Activated T-helper 2 cell treated with anti-CD3 and anti-CD28 coated beads, Interferon-gamma antibody, Interleukin-2, Interleukin-4, amounts not matched to agents 10 μg/mL and 5 μg/mL and 100 μg/mL, durations not matched to agents 14 hours and 24 hours and 36 hours (primary cell): Measurements from ENCODE around the gene NFE2. TPM values are rescaled to one million over a fixed set of nuclear protein-coding genes. Genes with fewer than 3 reads are reported as not detected.
"Not testable (repeated sequence)": the region's sequence is repeated elsewhere in the genome, so short reads cannot be mapped to it uniquely, and the experiment has no call there.

Experiments used
- DNase-seq: peaks from one replicate; pipeline ENCODE4 v3.0.0; 2021; ENCODE audit warnings: low spot score
- H3K27ac Mint-ChIP-seq: one replicate; pipeline ENCODE4 v1.8.0; 2021; ENCODE audit warnings: mixed read lengths
- H3K27me3 Mint-ChIP-seq: one replicate; pipeline ENCODE4 v1.8.0; 2021; ENCODE audit warnings: low read depth, mixed read lengths
- H3K36me3 Mint-ChIP-seq: one replicate; pipeline ENCODE4 v1.8.0; 2021; ENCODE audit warnings: low read depth, mixed read lengths
- H3K4me1 Mint-ChIP-seq: one replicate; pipeline ENCODE4 v1.8.0; 2021; ENCODE audit warnings: low read depth, mixed read lengths
- H3K4me3 Mint-ChIP-seq: one replicate; pipeline ENCODE4 v1.8.0; 2021; ENCODE audit warnings: low read depth, mild to moderate bottlenecking, moderate library complexity, mixed read lengths
- H3K9me3 Mint-ChIP-seq: one replicate; pipeline ENCODE4 v1.8.0; 2021; ENCODE audit warnings: mixed read lengths
- intact Hi-C: fragments of 100-400 bp; cut with micrococcal nuclease; formaldehyde crosslinking; loops from one replicate; pipeline ENCODE4 v1.15.1; 2023
- total RNA-seq: library from RNA; stranded (reverse); gene quantifications from 2 replicates; pipeline ENCODE4 v1.2.3, GENCODE V29; 2022

Gene NFE2
- total RNA-seq, 1 donor from 2014 or later, result not detected

- H3K36me3 Mint-ChIP-seq, result no peaks in the 10 kb centered on the region
- peaks cover 34% of the 10 kb centered on the region for H3K4me1 Mint-ChIP-seq
- intact Hi-C loops, result no loop called here
- H3K27ac Mint-ChIP-seq, result peak overlapping the region; percentile 70
- no peaks in the 10 kb centered on the region for H3K9me3 Mint-ChIP-seq
- no peaks in the 10 kb centered on the region for H3K27me3 Mint-ChIP-seq
- no peak for DNase-seq
- peak overlapping the region; percentile 58 for H3K4me3 Mint-ChIP-seq
Observed at GRCh38 chr12:54285150-54286041, 15.4 kb downstream of the NFE2 start.

DNA sequence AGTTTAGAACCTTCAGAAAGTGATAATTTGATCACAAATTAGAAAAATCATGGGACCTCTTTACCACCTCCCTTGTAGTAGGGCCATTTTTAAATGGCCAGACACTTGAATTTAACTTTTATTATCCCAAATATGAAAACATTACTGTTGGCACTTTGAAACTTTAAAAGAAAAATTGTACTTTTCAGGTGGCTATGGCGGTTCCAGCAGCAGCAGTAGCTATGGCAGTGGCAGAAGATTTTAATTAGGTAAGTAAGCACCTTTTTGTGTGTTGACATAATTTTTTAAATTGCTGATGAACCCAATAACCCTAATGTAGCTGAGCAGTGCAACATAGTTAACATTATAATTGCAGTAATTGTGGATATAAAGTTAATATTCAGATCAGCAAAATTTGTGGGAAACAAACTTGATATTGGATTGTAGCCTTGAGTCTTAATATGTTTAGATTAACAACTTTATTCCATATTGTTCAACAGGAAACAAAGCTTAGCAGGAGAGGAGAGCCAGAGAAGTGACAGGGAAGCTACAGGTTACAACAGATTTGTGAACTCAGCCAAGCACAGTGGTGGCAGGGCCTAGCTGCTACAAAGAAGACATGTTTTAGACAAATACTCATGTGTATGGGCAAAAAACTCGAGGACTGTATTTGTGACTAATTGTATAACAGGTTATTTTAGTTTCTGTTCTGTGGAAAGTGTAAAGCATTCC is 16.6 kb downstream of the NFE2 start:
- not testable (repeated sequence) for H3K27me3 Mint-ChIP-seq, DNase-seq, H3K9me3 Mint-ChIP-seq, H3K4me3 Mint-ChIP-seq, H3K36me3 Mint-ChIP-seq
- H3K4me1 Mint-ChIP-seq, result peaks cover 34% of the 10 kb centered on the region
- H3K27ac Mint-ChIP-seq, result peak overlapping the region; percentile 53
- intact Hi-C loops, result loop anchor here (5.0 kb wide), 1 partner anchor 213 kb away; the partner anchor contains the start of gene NCKAP1L

DNA sequence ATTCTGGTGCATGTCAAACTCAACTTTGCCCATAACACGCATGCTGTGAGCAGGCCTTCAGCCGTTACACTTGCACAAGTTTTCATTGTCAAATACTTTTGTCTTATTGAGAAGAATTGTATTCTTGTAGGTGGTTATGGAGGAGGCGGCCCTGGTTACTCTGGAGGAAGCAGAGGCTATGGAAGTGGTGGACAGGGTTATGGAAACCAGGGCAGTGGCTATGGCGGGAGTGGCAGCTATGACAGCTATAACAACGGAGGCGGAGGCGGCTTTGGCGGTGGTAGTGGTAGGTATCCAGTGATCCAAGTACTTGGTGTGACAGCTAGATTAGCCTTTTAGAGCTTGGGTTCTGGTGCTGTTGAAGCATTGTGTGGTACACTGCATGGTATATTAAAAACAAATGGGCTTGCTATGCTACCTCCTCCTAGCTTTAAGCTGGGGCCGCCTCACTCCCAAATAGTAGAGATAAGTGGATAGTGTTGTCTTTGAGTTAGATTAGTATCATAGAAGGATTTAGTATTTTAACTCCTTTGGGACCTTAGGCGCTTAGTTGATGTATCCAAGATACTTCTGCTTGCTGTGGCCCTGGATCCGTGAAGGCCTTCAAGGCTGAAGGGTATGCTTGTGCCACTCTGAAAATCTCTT is 17.7 kb downstream of the NFE2 start:
- DNase-seq, result no peak
- no peaks in the 10 kb centered on the region for H3K36me3 Mint-ChIP-seq
- H3K9me3 Mint-ChIP-seq, result no peaks in the 10 kb centered on the region
- no peak overlapping the region for H3K27ac Mint-ChIP-seq
- H3K4me1 Mint-ChIP-seq, result peaks cover 40% of the 10 kb centered on the region
- no peak overlapping the region for H3K4me3 Mint-ChIP-seq
- H3K27me3 Mint-ChIP-seq, result no peaks in the 10 kb centered on the region
- intact Hi-C loops, result loop anchor here (5.0 kb wide), 1 partner anchor 214 kb away; the partner anchor contains the start of gene NCKAP1L

DNA sequence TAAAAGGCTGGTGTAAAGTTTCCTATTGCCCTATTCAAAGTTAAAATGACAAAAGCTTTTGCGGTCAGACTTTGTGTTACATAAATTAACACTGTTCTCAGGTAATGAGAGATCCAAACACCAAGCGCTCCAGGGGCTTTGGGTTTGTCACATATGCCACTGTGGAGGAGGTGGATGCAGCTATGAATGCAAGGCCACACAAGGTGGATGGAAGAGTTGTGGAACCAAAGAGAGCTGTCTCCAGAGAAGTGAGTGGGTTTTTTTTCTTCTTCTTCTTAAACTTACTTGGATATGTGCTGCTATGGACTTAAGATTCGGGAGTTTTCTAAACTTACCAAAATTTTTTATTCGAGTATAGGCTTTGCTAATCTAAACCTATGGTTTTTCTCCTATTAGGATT is 19.1 kb downstream of the NFE2 start:
- not testable (repeated sequence) for H3K36me3 Mint-ChIP-seq, H3K9me3 Mint-ChIP-seq, H3K27ac Mint-ChIP-seq, H3K27me3 Mint-ChIP-seq, H3K4me3 Mint-ChIP-seq, DNase-seq
- intact Hi-C loops, result loop anchor here (5.0 kb wide), 1 partner anchor 216 kb away; the partner anchor contains the start of gene NCKAP1L
- peaks cover 45% of the 10 kb centered on the region for H3K4me1 Mint-ChIP-seq

DNA sequence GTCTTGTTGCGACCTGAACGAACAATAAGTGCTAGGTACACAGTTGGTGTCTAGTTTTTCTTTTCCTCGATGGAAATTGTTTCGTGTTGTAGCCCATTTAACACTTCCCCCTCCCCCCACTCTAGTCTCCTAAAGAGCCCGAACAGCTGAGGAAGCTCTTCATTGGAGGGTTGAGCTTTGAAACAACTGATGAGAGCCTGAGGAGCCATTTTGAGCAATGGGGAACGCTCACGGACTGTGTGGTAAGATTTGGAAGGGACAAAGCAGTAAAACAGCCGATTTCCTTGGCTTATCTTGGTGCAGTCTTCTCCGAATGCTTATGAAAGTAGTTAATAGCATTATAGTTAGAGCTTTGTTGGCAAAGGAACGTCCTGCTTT is 19.6 kb downstream of the NFE2 start:
- H3K4me1 Mint-ChIP-seq, result peaks cover 50% of the 10 kb centered on the region
- not testable (repeated sequence) for H3K27ac Mint-ChIP-seq, H3K9me3 Mint-ChIP-seq, H3K27me3 Mint-ChIP-seq, H3K36me3 Mint-ChIP-seq, DNase-seq, H3K4me3 Mint-ChIP-seq
- intact Hi-C loops, result loop anchor here (5.0 kb wide), 1 partner anchor 216 kb away; the partner anchor contains the start of gene NCKAP1L

- H3K27ac Mint-ChIP-seq, result no peak within 1 kb of the TSS
- intact Hi-C loops, result loop anchor here (1.0 to 5.0 kb wide), 3 partner anchors 44 to 217 kb away; partner anchors contain the start of gene NCKAP1L
- H3K4me1 Mint-ChIP-seq, result peaks cover 49% of the 10 kb centered on the region
- DNase-seq, result peak; percentile 96
- no peaks in the 10 kb centered on the region for H3K27me3 Mint-ChIP-seq
- no peaks in the 10 kb centered on the region for H3K9me3 Mint-ChIP-seq
- H3K4me3 Mint-ChIP-seq, result no peak within 1 kb of the TSS
- H3K36me3 Mint-ChIP-seq, result peaks cover 9% of the 10 kb centered on the region
Observed at GRCh38 chr12:54280468-54281260, 20.2 kb downstream of the NFE2 start, which contains the start of gene HNRNPA1. Gene HNRNPA1, plus strand, starts transcription at chr12:54280726. Its CDS starts 82 bp downstream, at chr12:54280808.

- intact Hi-C loops, result loop anchor here (1.0 to 5.0 kb wide), 5 partner anchors 15 to 217 kb away; partner anchors contain the start of gene NCKAP1L
- Mint-ChIP-seq H3K36me3 (peaks cover 15% of the 10 kb centered on the region), H3K9me3 (no peaks in the 10 kb centered on the region), H3K27me3 (no peaks in the 10 kb centered on the region), H3K27ac (no peak within 1 kb of the TSS), H3K4me1 (peaks cover 47% of the 10 kb centered on the region), H3K4me3 (no peak within 1 kb of the TSS)
- DNase-seq, result peak; percentile 100
Observed at GRCh38 chr12:54279632-54280467, 21.0 kb downstream of the NFE2 start, which contains the start of gene CBX5. Gene CBX5, minus strand, starts transcription at chr12:54280122. Its CDS starts 22,472 bp downstream, at chr12:54257650.

- intact Hi-C loops, result loop anchor here (2.0 to 5.0 kb wide), 2 partner anchors 14 to 62 kb away; no protein-coding TSS in a partner anchor
- Mint-ChIP-seq H3K4me1 (peaks cover 43% of the 10 kb centered on the region), H3K36me3 (peaks cover 20% of the 10 kb centered on the region), H3K27ac (no peak overlapping the region), H3K27me3 (no peaks in the 10 kb centered on the region), H3K4me3 (no peak overlapping the region), H3K9me3 (no peaks in the 10 kb centered on the region)
- DNase-seq, result no peak
Observed at GRCh38 chr12:54279227-54279631, 21.6 kb downstream of the NFE2 start.

GRCh38 chr12:54277823-54278276 is 23.0 kb downstream of the NFE2 start:
- no peaks in the 10 kb centered on the region for H3K27me3 Mint-ChIP-seq
- no peak overlapping the region for H3K4me3 Mint-ChIP-seq
- peaks cover 35% of the 10 kb centered on the region for H3K4me1 Mint-ChIP-seq
- H3K27ac Mint-ChIP-seq, result no peak overlapping the region
- DNase-seq, result no peak
- no peaks in the 10 kb centered on the region for H3K9me3 Mint-ChIP-seq
- intact Hi-C loops, result loop anchor here (2.0 to 5.0 kb wide), 2 partner anchors 13 to 61 kb away; no protein-coding TSS in a partner anchor
- H3K36me3 Mint-ChIP-seq, result peaks cover 33% of the 10 kb centered on the region

GRCh38 chr12:54276368-54276767 is 24.4 kb downstream of the NFE2 start:
- Mint-ChIP-seq H3K27me3 (no peaks in the 10 kb centered on the region), H3K4me1 (peaks cover 41% of the 10 kb centered on the region), H3K9me3 (no peaks in the 10 kb centered on the region), H3K27ac (peak overlapping the region; percentile 39), H3K36me3 (peaks cover 46% of the 10 kb centered on the region), H3K4me3 (peak overlapping the region; percentile 51)
- intact Hi-C loops, result loop anchor here (5.0 kb wide), 1 partner anchor 59 kb away; no protein-coding TSS in a partner anchor
- no peak for DNase-seq

DNA sequence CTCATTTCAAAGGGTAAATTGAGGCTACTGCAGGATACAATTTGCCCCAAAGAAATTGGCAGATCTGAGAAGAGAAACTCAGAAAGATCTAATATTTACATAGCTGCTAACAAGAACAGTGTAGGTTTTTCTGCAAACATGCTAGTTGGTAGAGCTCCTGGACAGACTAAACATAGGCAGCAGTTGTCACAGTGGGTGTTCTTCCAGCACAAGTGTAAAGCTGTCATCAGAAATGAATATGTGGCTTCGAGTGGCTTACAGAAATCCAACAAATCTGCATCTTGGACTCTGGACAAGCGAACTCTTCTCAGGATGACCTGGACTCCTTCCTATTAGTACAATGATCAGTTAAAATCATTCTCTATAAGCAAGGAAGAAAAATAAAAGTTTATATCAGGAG is 26.8 kb downstream of the NFE2 start:
- DNase-seq, result no peak
- intact Hi-C loops, result no loop called here
- no peak overlapping the region for H3K4me3 Mint-ChIP-seq

More for the DNA sequence above, 26.8 kb downstream of the NFE2 start:
- Mint-ChIP-seq H3K27ac (no peak overlapping the region), H3K9me3 (no peaks in the 10 kb centered on the region), H3K4me1 (peaks cover 51% of the 10 kb centered on the region), H3K36me3 (peaks cover 55% of the 10 kb centered on the region), H3K27me3 (no peaks in the 10 kb centered on the region)
